Measurements from ENCODE around the gene FXYD4. TPM values are rescaled to one million over a fixed set of nuclear protein-coding genes. Genes with fewer than 3 reads are reported as not detected.
"Not testable (repeated sequence)": the region's sequence is repeated elsewhere in the genome, so short reads cannot be mapped to it uniquely, and the experiment has no call there.

Gene FXYD4
- total RNA-seq, 6 experiments from 2014 or later: not detected

GRCh38 chr10:43392748-43393147 lies 21.3 kb downstream of the FXYD4 start:
- DNase-seq (no peak), ATAC-seq (no peak)
- Histone ChIP-seq H3K27ac (no peak overlapping the region), H3K4me1 (peaks cover 0 to 28% (median 4%) of the 10 kb centered on the region in 4 donors), H3K9me3 (no peaks in the 10 kb centered on the region), H3K27me3 (no peaks in the 10 kb centered on the region), H3K4me3 (no peak overlapping the region), H3K36me3 (peaks cover 4 to 69% (median 48%) of the 10 kb centered on the region in 4 donors)
- no peak for TF ChIP-seq POLR2A (IDR thresholded peaks at IDR 0.05)
- TF ChIP-seq, protein P1, sequence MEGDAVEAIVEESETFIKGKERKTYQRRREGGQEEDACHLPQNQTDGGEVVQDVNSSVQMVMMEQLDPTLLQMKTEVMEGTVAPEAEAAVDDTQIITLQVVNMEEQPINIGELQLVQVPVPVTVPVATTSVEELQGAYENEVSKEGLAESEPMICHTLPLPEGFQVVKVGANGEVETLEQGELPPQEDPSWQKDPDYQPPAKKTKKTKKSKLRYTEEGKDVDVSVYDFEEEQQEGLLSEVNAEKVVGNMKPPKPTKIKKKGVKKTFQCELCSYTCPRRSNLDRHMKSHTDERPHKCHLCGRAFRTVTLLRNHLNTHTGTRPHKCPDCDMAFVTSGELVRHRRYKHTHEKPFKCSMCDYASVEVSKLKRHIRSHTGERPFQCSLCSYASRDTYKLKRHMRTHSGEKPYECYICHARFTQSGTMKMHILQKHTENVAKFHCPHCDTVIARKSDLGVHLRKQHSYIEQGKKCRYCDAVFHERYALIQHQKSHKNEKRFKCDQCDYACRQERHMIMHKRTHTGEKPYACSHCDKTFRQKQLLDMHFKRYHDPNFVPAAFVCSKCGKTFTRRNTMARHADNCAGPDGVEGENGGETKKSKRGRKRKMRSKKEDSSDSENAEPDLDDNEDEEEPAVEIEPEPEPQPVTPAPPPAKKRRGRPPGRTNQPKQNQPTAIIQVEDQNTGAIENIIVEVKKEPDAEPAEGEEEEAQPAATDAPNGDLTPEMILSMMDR (IDR thresholded peaks at IDR 0.05): no peak
- WGBS (ENCODE audit: insufficient coverage, low coverage, low lambda C conversion rate, missing lambda C conversion rate): 93% methylated on average over 3 of the region's 3 CpGs
- intact Hi-C loops (cut with DNase I): no loop called here

GRCh38 chr10:43393186-43393585 lies 21.8 kb downstream of the FXYD4 start:
- ATAC-seq; H3K9me3 ChIP-seq; H3K4me3 ChIP-seq; H3K27me3 ChIP-seq; intact Hi-C loops (cut with DNase I); DNase-seq; H3K27ac ChIP-seq: not testable (repeated sequence)
- Histone ChIP-seq H3K36me3 (peaks cover 0 to 64% (median 45%) of the 10 kb centered on the region in 4 donors), H3K4me1 (peaks cover 0 to 32% (median 6%) of the 10 kb centered on the region in 4 donors)
- WGBS (ENCODE audit: insufficient coverage, low coverage, low lambda C conversion rate, missing lambda C conversion rate): 96% methylated on average over 11 of the region's 11 CpGs

- ATAC-seq (no peak), DNase-seq (no peak)
- Histone ChIP-seq H3K27me3 (no peaks in the 10 kb centered on the region), H3K27ac (no peak overlapping the region), H3K4me1 (peaks cover 0 to 38% (median 9%) of the 10 kb centered on the region in 4 donors), H3K4me3 (no peak overlapping the region), H3K9me3 (no peaks in the 10 kb centered on the region), H3K36me3 (peaks cover 0 to 58% (median 40%) of the 10 kb centered on the region in 4 donors)
- TF ChIP-seq POLR2A (IDR thresholded peaks at IDR 0.05): no peak
- TF ChIP-seq, protein P1 (IDR thresholded peaks at IDR 0.05): no peak
- 73% methylated on average over 1 of the region's 3 CpGs for WGBS (ENCODE audit: insufficient coverage, low coverage, low lambda C conversion rate, missing lambda C conversion rate)
- intact Hi-C loops (cut with DNase I): no loop called here
Observed at GRCh38 chr10:43393606-43394360, 22.3 kb downstream of the FXYD4 start.

DNA sequence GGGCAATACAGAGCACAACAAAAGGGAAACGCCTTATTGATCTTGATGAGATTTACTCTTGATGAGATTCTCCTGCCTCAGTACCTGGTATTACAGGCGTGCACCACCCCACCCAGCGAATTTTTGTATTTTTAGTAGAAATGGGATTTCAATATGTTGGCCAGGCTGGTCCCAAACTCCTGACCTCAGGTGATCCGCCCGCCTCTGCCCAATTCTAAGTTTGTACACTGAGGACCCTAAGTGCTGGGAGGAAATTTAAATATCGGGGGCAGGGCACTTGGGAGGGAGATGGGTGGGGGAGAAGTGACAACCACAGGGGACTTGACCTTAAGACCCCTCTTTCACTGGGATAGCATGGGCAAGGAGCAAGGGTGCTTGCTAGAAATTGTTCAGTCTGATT lies 23.4 kb downstream of the FXYD4 start:
- Histone ChIP-seq H3K36me3 (peaks cover 0 to 47% (median 31%) of the 10 kb centered on the region in 4 donors), H3K4me3 (peak overlapping the region in 1 of 3 donors; percentile 86), H3K4me1 (peaks cover 0 to 49% (median 14%) of the 10 kb centered on the region in 4 donors), H3K27me3 (no peaks in the 10 kb centered on the region), H3K9me3 (no peaks in the 10 kb centered on the region), H3K27ac (peak overlapping the region in 1 of 3 donors; percentile 98)
- WGBS (ENCODE audit: insufficient coverage, low coverage, low lambda C conversion rate, missing lambda C conversion rate): 35% methylated on average over 3 of the region's 6 CpGs
- TF ChIP-seq POLR2A (IDR thresholded peaks at IDR 0.05): no peak
- TF ChIP-seq, protein P1 (IDR thresholded peaks at IDR 0.05): no peak
- intact Hi-C loops (cut with DNase I): no loop called here
- no peak for DNase-seq
- ATAC-seq: no peak

DNA sequence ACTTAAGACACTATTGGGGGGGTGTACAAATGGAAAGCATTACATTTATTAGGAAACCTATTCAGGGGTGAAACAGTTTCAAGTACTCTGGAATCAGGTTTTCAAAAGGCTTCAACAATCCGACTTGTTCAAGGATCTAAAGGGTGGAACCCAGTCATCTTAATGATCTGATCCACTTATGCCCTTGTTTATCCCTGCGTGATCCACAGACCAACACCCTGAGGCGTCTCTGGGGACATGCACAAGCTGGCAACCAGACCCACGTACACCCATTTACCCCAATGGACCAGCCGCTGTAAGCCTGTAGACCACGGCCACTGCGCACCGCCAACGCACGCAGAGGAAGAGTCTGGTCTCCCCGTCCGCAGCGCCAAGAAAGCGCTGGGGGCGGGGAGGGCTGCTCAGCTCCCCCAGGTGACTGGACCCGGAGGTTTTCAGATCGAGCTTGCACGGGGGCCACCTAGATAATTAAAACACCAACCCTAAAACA lies 24.2 kb downstream of the FXYD4 start:
- 0% methylated on average over 10 of the region's 18 CpGs for WGBS (ENCODE audit: insufficient coverage, low coverage, low lambda C conversion rate, missing lambda C conversion rate)
- H3K4me1 ChIP-seq: peaks cover 0 to 56% (median 18%) of the 10 kb centered on the region in 4 donors
- H3K27ac ChIP-seq: peak overlapping the region; percentile 97 to 98 (median 97)
- H3K36me3 ChIP-seq: peaks cover 0 to 40% (median 24%) of the 10 kb centered on the region in 4 donors
- H3K4me3 ChIP-seq: peak overlapping the region; percentile 41 to 90 (median 86)
- H3K27me3 ChIP-seq: no peaks in the 10 kb centered on the region
- ATAC-seq (peak in 1 of 4 donors; percentile 3), DNase-seq (peak in 2 of 3 donors; percentile 39 to 62)
- intact Hi-C loops (cut with DNase I): no loop called here
- H3K9me3 ChIP-seq: no peaks in the 10 kb centered on the region
- TF ChIP-seq, protein P1 (IDR thresholded peaks at IDR 0.05): no peak
- TF ChIP-seq POLR2A (IDR thresholded peaks at IDR 0.05): no peak
